WTC11 (cell line): ENCODE results near the gene KAZALD1. TPM values are rescaled to one million over a fixed set of nuclear protein-coding genes. Genes with fewer than 3 reads are reported as not detected.

Experiments
- ATAC-seq: fragments of 200-7000 bp; cut with Tn5 transposase; 2 replicates; pipeline ENCODE4 v1.10.0; 2021; ENCODE audit warnings: mild to moderate bottlenecking, moderate library complexity
- CTCF ChIA-PET: fragments of 300-600 bp; sonication (Branson Sonifier 250); formaldehyde crosslinking; loops from one replicate; lab custom pipeline; 2021; ENCODE audit warnings: antibody characterized with exemption; lab: Charles Lee
- POLR2A ChIA-PET: fragments of 350-600 bp; sonication (Branson Sonifier 250); formaldehyde crosslinking; loops from one replicate; lab custom pipeline; 2021; ENCODE audit warnings: antibody characterized with exemption; lab: Charles Lee
- DNase-seq: peaks from one replicate; pipeline ENCODE4 v3.0.0; 2021; ENCODE audit warnings: low spot score
- H3K27ac Mint-ChIP-seq: 2 replicates; pipeline ENCODE4 v1.8.0; 2021; ENCODE audit warnings: mixed read lengths
- H3K27me3 Mint-ChIP-seq: 2 replicates; pipeline ENCODE4 v1.8.0; 2021; ENCODE audit warnings: low read depth, mild to moderate bottlenecking, moderate library complexity, mixed read lengths
- H3K36me3 Mint-ChIP-seq: 2 replicates; pipeline ENCODE4 v1.8.0; 2021; ENCODE audit warnings: mixed read lengths
- H3K4me1 Mint-ChIP-seq: 2 replicates; pipeline ENCODE4 v1.8.0; 2022; ENCODE audit warnings: mixed read lengths
- H3K4me3 Mint-ChIP-seq: 2 replicates; pipeline ENCODE4 v1.8.0; 2021; ENCODE audit warnings: mild to moderate bottlenecking, moderate library complexity, mixed read lengths
- H3K9me3 Mint-ChIP-seq: 2 replicates; pipeline ENCODE4 v1.8.0; 2021; ENCODE audit warnings: mixed read lengths
- EMX1 ChIP-seq: fragments of 250-450 bp; sonication (Bioruptor Pico); IDR thresholded peaks from 2 replicates; pipeline ENCODE4 v1.8.0; 2021; ENCODE audit warnings: mild to moderate bottlenecking
- FOXP1 ChIP-seq: sonication (generic); formaldehyde crosslinking; IDR thresholded peaks from 2 replicates; pipeline ENCODE4 v1.8.0; 2022; ENCODE audit warnings: missing genetic modification reagents, mild to moderate bottlenecking, moderate library complexity, borderline replicate concordance
- JUN ChIP-seq: sonication (generic); formaldehyde crosslinking; IDR thresholded peaks from 2 replicates; pipeline ENCODE4 v1.8.0; 2023; ENCODE audit warnings: mild to moderate bottlenecking, missing genetic modification reagents
- NFE2L1 ChIP-seq: sonication (generic); formaldehyde crosslinking; IDR thresholded peaks from 2 replicates; pipeline ENCODE4 v1.8.1; 2023; ENCODE audit warnings: missing genetic modification reagents
- RELA ChIP-seq: sonication (generic); formaldehyde crosslinking; IDR thresholded peaks from 2 replicates; pipeline ENCODE4 v1.8.1; 2022; ENCODE audit warnings: missing genetic modification reagents, mild to moderate bottlenecking, borderline replicate concordance
- SP1 ChIP-seq: sonication (generic); formaldehyde crosslinking; conservative IDR thresholded peaks from 2 replicates; pipeline ENCODE4 v1.8.1; 2022; ENCODE audit warnings: missing genetic modification reagents
- ZNF138 ChIP-seq: sonication (generic); formaldehyde crosslinking; conservative IDR thresholded peaks from 2 replicates; pipeline ENCODE4 v1.8.1; 2022; ENCODE audit warnings: mild to moderate bottlenecking, moderate library complexity, missing genetic modification reagents
- ZNF263 ChIP-seq: sonication (generic); formaldehyde crosslinking; IDR thresholded peaks from 2 replicates; pipeline ENCODE4 v1.8.1; 2022; ENCODE audit warnings: low read depth, mild to moderate bottlenecking, moderate library complexity, missing genetic modification reagents
- ZNF671 ChIP-seq: fragments of 250-450 bp; sonication (Bioruptor Pico); IDR thresholded peaks from 2 replicates; pipeline ENCODE4 v1.8.0; 2021; ENCODE audit warnings: mild to moderate bottlenecking
- total RNA-seq: library from RNA; stranded (reverse); gene quantifications from 3 replicates; pipeline ENCODE4 v1.2.3, GENCODE V29; 2021
- TF ChIP-seq, protein P1 (sequence below): sonication (generic); formaldehyde crosslinking; IDR thresholded peaks from 2 replicates; pipeline ENCODE4 v1.8.0; 2023; ENCODE audit warnings: mild to moderate bottlenecking, missing genetic modification reagents
- TF ChIP-seq, protein P2 (sequence below): sonication (generic); formaldehyde crosslinking; IDR thresholded peaks from 2 replicates; pipeline ENCODE4 v1.8.1; 2022; ENCODE audit warnings: mild to moderate bottlenecking, moderate library complexity, missing genetic modification reagents
- TF ChIP-seq, protein P3 (sequence below): fragments of 250-450 bp; sonication (Bioruptor Pico); IDR thresholded peaks from 2 replicates; pipeline ENCODE4 v1.9.0; 2021; ENCODE audit warnings: mild to moderate bottlenecking
- TF ChIP-seq, protein P4 (sequence below): sonication (generic); formaldehyde crosslinking; IDR thresholded peaks from 2 replicates; pipeline ENCODE4 v1.8.1; 2023; ENCODE audit warnings: mild to moderate bottlenecking, missing genetic modification reagents
- TF ChIP-seq, protein P5 (sequence below): sonication (generic); formaldehyde crosslinking; IDR thresholded peaks from 2 replicates; pipeline ENCODE4 v1.8.0; 2022; ENCODE audit warnings: mild to moderate bottlenecking, missing genetic modification reagents
- TF ChIP-seq, protein P6 (sequence below): fragments of 250-450 bp; sonication (Bioruptor Pico); conservative IDR thresholded peaks from 2 replicates; pipeline ENCODE4 v1.9.0; 2021; ENCODE audit warnings: mild to moderate bottlenecking

KAZALD1 gene
- total RNA-seq, 1 experiment from 2014 or later, result 19.2 TPM

DNA sequence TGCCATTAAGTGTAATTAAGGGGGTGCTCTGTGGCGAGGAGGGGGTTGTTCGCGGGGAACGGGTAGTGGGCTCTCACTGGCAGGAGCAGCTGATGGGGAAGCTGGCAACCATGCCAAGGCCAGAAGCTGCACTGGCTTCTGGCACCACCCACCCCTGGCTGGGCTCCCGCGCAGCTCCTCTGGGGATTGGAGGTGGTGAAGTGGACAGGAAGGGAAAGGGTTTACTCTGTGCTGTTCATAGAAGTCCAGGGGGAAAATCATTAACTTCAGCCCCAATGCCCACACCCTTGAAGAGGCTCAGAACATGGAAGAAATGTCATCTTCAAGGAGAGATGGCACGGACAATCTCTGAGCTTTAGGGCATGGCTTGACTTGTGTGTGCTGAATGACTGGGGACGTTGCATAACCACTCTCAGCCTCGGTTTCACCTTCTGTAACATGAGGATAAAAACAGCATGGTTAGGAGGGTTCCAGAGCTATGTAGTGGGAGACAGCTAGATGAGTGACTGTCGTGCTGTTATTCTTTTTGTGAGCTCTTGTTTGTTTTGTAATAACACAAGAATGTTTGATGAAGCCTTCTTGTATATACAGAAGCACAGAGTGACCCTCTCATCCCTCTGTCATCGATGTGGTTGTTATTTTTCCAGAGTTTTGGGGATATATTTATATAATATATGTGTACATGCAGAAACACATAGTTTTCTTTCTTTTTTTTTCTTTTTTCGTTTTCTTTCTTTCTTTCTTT lies 29.9 kb downstream of the KAZALD1 start:
- no peak for DNase-seq
- CTCF ChIA-PET, result interaction anchor here (0.7 to 10.2 kb wide), 7 partner anchors 18 to 80 kb away, joined by 3 to 509 read pairs (median 84); partner anchors contain the start of gene TLX1
- Mint-ChIP-seq H3K27me3 (peaks cover 14% of the 10 kb centered on the region), H3K36me3 (no peaks in the 10 kb centered on the region), H3K4me3 (no peak overlapping the region), H3K9me3 (no peaks in the 10 kb centered on the region), H3K27ac (no peak overlapping the region), H3K4me1 (peaks cover 18% of the 10 kb centered on the region)
- POLR2A ChIA-PET, result no interaction called here
- ATAC-seq, result no peak
- no peak for TF ChIP-seq NFE2L1 (CRISPR knock-in tag)
- TF ChIP-seq ZNF263 (CRISPR knock-in tag), result no peak
- TF ChIP-seq SP1 (CRISPR knock-in tag), result no peak
- no peak for TF ChIP-seq EMX1 (CRISPR knock-in tag)
- TF ChIP-seq, protein P1, sequence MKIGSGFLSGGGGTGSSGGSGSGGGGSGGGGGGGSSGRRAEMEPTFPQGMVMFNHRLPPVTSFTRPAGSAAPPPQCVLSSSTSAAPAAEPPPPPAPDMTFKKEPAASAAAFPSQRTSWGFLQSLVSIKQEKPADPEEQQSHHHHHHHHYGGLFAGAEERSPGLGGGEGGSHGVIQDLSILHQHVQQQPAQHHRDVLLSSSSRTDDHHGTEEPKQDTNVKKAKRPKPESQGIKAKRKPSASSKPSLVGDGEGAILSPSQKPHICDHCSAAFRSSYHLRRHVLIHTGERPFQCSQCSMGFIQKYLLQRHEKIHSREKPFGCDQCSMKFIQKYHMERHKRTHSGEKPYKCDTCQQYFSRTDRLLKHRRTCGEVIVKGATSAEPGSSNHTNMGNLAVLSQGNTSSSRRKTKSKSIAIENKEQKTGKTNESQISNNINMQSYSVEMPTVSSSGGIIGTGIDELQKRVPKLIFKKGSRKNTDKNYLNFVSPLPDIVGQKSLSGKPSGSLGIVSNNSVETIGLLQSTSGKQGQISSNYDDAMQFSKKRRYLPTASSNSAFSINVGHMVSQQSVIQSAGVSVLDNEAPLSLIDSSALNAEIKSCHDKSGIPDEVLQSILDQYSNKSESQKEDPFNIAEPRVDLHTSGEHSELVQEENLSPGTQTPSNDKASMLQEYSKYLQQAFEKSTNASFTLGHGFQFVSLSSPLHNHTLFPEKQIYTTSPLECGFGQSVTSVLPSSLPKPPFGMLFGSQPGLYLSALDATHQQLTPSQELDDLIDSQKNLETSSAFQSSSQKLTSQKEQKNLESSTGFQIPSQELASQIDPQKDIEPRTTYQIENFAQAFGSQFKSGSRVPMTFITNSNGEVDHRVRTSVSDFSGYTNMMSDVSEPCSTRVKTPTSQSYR, result no peak
- TF ChIP-seq, all 79 proteins: peak for 0

DNA sequence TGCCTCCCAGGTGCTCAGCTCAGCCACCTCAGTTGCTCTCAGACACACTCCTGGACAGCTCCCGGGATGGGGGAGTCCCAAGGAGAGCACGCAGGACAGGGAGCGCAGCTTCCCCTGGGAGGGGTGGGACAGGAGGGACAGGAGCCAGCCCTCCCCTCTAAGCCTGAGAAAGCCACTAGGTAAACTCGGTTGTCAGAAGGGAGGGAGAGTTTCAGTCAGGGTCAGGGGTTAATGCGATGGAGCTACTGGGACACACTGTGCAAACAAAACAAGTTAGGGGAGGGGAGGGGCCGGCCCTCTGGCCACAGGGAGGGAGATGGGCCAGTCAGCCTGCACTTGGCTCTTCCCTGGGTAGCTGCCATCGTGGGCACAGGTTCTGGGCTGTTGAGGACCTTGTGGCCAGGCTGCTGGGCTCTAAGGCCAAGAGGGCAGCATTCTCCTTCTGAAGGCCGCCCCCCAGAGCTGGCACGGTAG lies 31.1 kb downstream of the KAZALD1 start:
- no peak overlapping the region for H3K4me3 Mint-ChIP-seq
- no peaks in the 10 kb centered on the region for H3K9me3 Mint-ChIP-seq
- H3K4me1 Mint-ChIP-seq, result peaks cover 22% of the 10 kb centered on the region
- POLR2A ChIA-PET, result no interaction called here
- ATAC-seq, result no peak
- CTCF ChIA-PET, result interaction anchor here (0.8 to 10.2 kb wide), 12 partner anchors 9 to 199 kb away, joined by 3 to 509 read pairs (median 4); partner anchors contain the start of genes KAZALD1 and TLX1
- H3K36me3 Mint-ChIP-seq, result no peaks in the 10 kb centered on the region
- no peak for DNase-seq
- H3K27me3 Mint-ChIP-seq, result peaks cover 10% of the 10 kb centered on the region
- TF ChIP-seq, protein P2, sequence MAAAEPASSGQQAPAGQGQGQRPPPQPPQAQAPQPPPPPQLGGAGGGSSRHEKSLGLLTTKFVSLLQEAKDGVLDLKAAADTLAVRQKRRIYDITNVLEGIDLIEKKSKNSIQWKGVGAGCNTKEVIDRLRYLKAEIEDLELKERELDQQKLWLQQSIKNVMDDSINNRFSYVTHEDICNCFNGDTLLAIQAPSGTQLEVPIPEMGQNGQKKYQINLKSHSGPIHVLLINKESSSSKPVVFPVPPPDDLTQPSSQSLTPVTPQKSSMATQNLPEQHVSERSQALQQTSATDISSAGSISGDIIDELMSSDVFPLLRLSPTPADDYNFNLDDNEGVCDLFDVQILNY (CRISPR knock-in tag), result no peak
- TF ChIP-seq ZNF138 (no peak), FOXP1 (no peak)
- TF ChIP-seq, protein P3, sequence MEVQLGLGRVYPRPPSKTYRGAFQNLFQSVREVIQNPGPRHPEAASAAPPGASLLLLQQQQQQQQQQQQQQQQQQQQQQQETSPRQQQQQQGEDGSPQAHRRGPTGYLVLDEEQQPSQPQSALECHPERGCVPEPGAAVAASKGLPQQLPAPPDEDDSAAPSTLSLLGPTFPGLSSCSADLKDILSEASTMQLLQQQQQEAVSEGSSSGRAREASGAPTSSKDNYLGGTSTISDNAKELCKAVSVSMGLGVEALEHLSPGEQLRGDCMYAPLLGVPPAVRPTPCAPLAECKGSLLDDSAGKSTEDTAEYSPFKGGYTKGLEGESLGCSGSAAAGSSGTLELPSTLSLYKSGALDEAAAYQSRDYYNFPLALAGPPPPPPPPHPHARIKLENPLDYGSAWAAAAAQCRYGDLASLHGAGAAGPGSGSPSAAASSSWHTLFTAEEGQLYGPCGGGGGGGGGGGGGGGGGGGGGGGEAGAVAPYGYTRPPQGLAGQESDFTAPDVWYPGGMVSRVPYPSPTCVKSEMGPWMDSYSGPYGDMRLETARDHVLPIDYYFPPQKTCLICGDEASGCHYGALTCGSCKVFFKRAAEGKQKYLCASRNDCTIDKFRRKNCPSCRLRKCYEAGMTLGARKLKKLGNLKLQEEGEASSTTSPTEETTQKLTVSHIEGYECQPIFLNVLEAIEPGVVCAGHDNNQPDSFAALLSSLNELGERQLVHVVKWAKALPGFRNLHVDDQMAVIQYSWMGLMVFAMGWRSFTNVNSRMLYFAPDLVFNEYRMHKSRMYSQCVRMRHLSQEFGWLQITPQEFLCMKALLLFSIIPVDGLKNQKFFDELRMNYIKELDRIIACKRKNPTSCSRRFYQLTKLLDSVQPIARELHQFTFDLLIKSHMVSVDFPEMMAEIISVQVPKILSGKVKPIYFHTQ, result no peak
- TF ChIP-seq, protein P4, sequence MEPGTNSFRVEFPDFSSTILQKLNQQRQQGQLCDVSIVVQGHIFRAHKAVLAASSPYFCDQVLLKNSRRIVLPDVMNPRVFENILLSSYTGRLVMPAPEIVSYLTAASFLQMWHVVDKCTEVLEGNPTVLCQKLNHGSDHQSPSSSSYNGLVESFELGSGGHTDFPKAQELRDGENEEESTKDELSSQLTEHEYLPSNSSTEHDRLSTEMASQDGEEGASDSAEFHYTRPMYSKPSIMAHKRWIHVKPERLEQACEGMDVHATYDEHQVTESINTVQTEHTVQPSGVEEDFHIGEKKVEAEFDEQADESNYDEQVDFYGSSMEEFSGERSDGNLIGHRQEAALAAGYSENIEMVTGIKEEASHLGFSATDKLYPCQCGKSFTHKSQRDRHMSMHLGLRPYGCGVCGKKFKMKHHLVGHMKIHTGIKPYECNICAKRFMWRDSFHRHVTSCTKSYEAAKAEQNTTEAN (CRISPR knock-in tag), result no peak
- no peak overlapping the region for H3K27ac Mint-ChIP-seq

DNA sequence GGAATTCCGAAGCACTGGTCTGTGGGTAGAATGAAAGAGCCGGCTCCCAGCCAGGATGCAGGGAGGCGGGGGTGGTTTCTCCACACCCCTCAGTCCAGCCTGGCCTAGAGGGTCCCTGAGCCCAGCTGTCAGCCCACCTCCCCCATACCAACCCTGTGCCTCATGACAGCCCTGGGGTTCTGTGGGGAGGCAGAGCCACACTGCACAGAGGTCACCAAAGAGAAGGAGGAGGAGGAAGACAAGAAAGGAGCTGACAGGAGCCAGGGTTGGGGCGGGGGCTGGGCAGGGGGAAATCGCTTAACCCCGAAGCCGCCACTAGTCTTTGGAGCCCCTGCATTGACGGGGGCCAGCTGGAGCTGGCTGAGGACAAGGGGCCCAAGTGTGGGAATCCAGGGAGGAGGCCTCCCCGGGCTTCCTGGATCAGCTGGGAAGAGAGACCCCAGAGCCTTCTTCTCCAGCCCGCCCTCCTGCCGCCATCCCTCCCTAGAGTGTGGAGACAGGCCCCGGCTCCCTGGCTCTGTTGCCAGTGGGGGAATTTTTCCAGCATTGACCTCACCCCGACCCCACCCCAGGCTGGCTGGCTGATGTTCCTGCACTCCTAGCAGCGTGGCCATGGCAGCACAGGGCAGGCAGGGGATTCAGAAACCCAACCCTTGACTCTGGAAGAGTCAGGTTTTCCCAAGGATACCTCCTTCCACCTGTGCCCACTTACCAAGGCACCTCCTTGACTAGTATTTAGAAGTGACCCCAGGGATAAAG lies 32.5 kb downstream of the KAZALD1 start:
- H3K27me3 Mint-ChIP-seq, result peaks cover 5% of the 10 kb centered on the region
- ChIA-PET POLR2A (interaction anchor here (0.6 to 1.5 kb wide), 2 partner anchors 67 to 1681 kb away, joined by 4 to 10 read pairs; no protein-coding TSS in a partner anchor), CTCF (interaction anchor here (1.1 to 10.2 kb wide), 13 partner anchors 20 to 373 kb away, joined by 3 to 509 read pairs (median 31); partner anchors contain the start of genes KAZALD1, PDZD7, SFXN3 and TLX1)
- no peak overlapping the region for H3K27ac Mint-ChIP-seq
- ATAC-seq (no peak), DNase-seq (no peak)
- H3K36me3 Mint-ChIP-seq, result no peaks in the 10 kb centered on the region
- peaks cover 22% of the 10 kb centered on the region for H3K4me1 Mint-ChIP-seq
- no peak overlapping the region for H3K4me3 Mint-ChIP-seq
- no peaks in the 10 kb centered on the region for H3K9me3 Mint-ChIP-seq
- no peak for TF ChIP-seq ZNF671 (CRISPR knock-in tag)
- TF ChIP-seq, protein P4 (CRISPR knock-in tag), result no peak
- TF ChIP-seq, protein P5, sequence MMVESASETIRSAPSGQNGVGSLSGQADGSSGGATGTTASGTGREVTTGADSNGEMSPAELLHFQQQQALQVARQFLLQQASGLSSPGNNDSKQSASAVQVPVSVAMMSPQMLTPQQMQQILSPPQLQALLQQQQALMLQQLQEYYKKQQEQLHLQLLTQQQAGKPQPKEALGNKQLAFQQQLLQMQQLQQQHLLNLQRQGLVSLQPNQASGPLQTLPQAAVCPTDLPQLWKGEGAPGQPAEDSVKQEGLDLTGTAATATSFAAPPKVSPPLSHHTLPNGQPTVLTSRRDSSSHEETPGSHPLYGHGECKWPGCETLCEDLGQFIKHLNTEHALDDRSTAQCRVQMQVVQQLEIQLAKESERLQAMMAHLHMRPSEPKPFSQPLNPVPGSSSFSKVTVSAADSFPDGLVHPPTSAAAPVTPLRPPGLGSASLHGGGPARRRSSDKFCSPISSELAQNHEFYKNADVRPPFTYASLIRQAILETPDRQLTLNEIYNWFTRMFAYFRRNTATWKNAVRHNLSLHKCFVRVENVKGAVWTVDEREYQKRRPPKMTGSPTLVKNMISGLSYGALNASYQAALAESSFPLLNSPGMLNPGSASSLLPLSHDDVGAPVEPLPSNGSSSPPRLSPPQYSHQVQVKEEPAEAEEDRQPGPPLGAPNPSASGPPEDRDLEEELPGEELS (CRISPR knock-in tag), result no peak
- no peak for TF ChIP-seq RELA (CRISPR knock-in tag)
- TF ChIP-seq, protein P6, sequence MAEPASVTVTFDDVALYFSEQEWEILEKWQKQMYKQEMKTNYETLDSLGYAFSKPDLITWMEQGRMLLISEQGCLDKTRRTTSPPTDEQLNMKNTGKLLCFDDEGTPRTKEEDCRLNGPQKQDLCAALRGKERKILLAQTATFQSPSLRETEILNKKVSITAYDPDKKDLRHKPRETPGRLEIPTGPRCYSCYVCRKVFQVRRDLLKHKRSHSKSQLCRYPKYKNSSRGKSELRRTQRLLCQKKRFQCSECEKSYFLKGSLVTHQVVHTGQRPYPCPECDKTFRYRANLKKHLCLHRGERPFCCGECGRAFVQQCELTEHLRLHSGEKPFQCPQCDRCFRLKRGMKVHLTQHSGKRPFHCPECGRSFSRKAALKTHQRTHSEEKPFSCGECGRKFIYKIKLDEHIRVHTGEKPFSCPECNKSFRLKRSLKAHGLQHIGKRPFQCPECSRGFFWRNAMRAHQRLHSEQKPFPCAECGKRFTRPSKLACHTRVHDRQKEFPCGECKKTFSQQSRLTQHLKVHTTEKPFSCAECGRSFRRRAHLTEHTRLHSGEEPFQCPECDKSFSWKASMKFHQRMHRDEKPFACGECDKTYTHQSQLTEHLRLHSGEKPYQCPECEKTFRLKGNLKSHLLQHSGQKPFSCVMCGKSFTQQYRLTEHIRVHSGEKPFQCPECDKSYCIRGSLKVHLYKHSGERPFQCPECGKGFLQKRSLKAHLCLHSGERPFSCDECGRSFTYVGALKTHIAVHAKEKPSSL (CRISPR knock-in tag), result no peak
- TF ChIP-seq JUN (CRISPR knock-in tag), result no peak
